EL (cell line): ENCODE data around the gene CD3E.
A peak's percentile ranks its signal among the peaks of the same experiment; 100 is the strongest.

Experiments
- DNase-seq: peaks from one replicate; pipeline ENCODE4 v3.0.0-alpha.2; 2016

Gene CD3E

GRCh38 chr11:118304568-118305248 lies at the start of gene CD3E:
Gene CD3E, plus strand, starts transcription at chr11:118304730. Its CDS starts 223 bp downstream, at chr11:118304953.
- no peak for DNase-seq

GRCh38 chr11:118258410-118258809 lies 46.1 kb upstream of the CD3E start:
- no peak for DNase-seq

GRCh38 chr11:118259138-118259537 lies 45.4 kb upstream of the CD3E start:
- no peak for DNase-seq

- DNase-seq: no peak
Measured at GRCh38 chr11:118260353-118260752, 44.2 kb upstream of the CD3E start.

GRCh38 chr11:118263112-118263511 lies 41.4 kb upstream of the CD3E start:
- no peak for DNase-seq

- peak; percentile 18 for DNase-seq
Measured at GRCh38 chr11:118263695-118264568, 40.6 kb upstream of the CD3E start, which contains the start of gene MPZL2. Gene MPZL2, minus strand, starts transcription at chr11:118264297. Its CDS starts 144 bp downstream, at chr11:118264153.

GRCh38 chr11:118264569-118265465 lies 39.7 kb upstream of the CD3E start:
- DNase-seq: no peak

- no peak for DNase-seq
Measured at GRCh38 chr11:118265954-118266353, 38.6 kb upstream of the CD3E start.

- no peak for DNase-seq
Measured at GRCh38 chr11:118267486-118267885, 37.0 kb upstream of the CD3E start.

GRCh38 chr11:118272001-118272400 lies 32.5 kb upstream of the CD3E start:
- DNase-seq: no peak

GRCh38 chr11:118274186-118274585 lies 30.3 kb upstream of the CD3E start:
- no peak for DNase-seq

GRCh38 chr11:118275176-118275575 lies 29.4 kb upstream of the CD3E start:
- DNase-seq: peak; percentile 74

- no peak for DNase-seq
Measured at GRCh38 chr11:118276422-118276821, 28.1 kb upstream of the CD3E start.

- DNase-seq: peak; percentile 45
Measured at GRCh38 chr11:118277312-118277711, 27.2 kb upstream of the CD3E start.

GRCh38 chr11:118281284-118281683 lies 23.2 kb upstream of the CD3E start:
- no peak for DNase-seq

GRCh38 chr11:118282606-118283005 lies 21.9 kb upstream of the CD3E start:
- DNase-seq: no peak

- no peak for DNase-seq
Measured at GRCh38 chr11:118283037-118283636, 21.4 kb upstream of the CD3E start.

GRCh38 chr11:118283756-118284350 lies 20.7 kb upstream of the CD3E start:
- no peak for DNase-seq

- no peak for DNase-seq
Measured at GRCh38 chr11:118286545-118286944, 18.0 kb upstream of the CD3E start.

- DNase-seq: peak; percentile 38
Measured at GRCh38 chr11:118287006-118287405, 17.5 kb upstream of the CD3E start.

GRCh38 chr11:118289401-118289800 lies 15.1 kb upstream of the CD3E start:
- no peak for DNase-seq

- peak; percentile 6 for DNase-seq
Measured at GRCh38 chr11:118290923-118291322, 13.6 kb upstream of the CD3E start.
